Testis (tissue), 3 donors: ENCODE results near the gene CHST12. TPM values are rescaled to one million over a fixed set of nuclear protein-coding genes. Genes with fewer than 3 reads are reported as not detected.

Experiments used
- DNase-seq: peaks from one replicate; pipeline ENCODE4 v3.0.0-alpha.2; 2019
- H3K27ac ChIP-seq, 2 donors: fragments of 200-600 bp; sonication (generic); one replicate each; pipeline ENCODE4 v1.5.1; 2019
- H3K27me3 ChIP-seq: fragments of 200-600 bp; sonication (generic); one replicate; pipeline ENCODE4 v1.5.1; 2019
- H3K36me3 ChIP-seq: fragments of 200-600 bp; sonication (generic); one replicate; pipeline ENCODE4 v1.5.1; 2017; ENCODE audit warnings: low read depth; ENCODE audit errors: missing control alignments
- H3K4me1 ChIP-seq: fragments of 200-600 bp; sonication (generic); one replicate; pipeline ENCODE4 v1.5.1; 2019
- H3K4me3 ChIP-seq, 2 donors: fragments of 200-600 bp; sonication (generic); one replicate each; pipeline ENCODE4 v1.5.1; 2017 to 2019
- H3K9me3 ChIP-seq: fragments of 200-600 bp; sonication (generic); one replicate; pipeline ENCODE4 v1.5.1; 2017
- CTCF ChIP-seq, 3 experiments: fragments of 450-650 bp in 2 of 3; fragments of 200-600 bp in 1 of 3; sonication (generic) in 1 of 3; IDR thresholded peaks; one replicate each; pipeline ENCODE4 v1.5.1; 2016 to 2019; ENCODE audit warnings: antibody characterized with exemption in 3 of 3, mild to moderate bottlenecking in 2 of 3, moderate library complexity in 1 of 3
- POLR2A ChIP-seq: fragments of 450-650 bp; IDR thresholded peaks from one replicate; pipeline ENCODE4 v1.6.1; 2017; ENCODE audit warnings: antibody characterized with exemption, mild to moderate bottlenecking, moderate library complexity
- WGBS, 2 donors: methylation state at CpG; one replicate each; pipeline ENCODE4 v1.1.5; 2018; 5-methylcytosine and 5-hydroxymethylcytosine counted together
- intact Hi-C: fragments of 100-400 bp; cut with DNase I; formaldehyde crosslinking; loops from one replicate; pipeline ENCODE4 v1.15.1; 2023; ENCODE audit warnings: low total_unique reads
- polyA plus RNA-seq: library from polyadenylated mRNA; stranded (reverse); fragments of 350-450 nt; fragmentation: Illumina TruSeq; extraction: RNeasy Lipid Tissue Mini Kit (QIAGEN cat#74804); gene quantifications from one replicate; pipeline ENCODE4 v1.2.3, GENCODE V29; 2014; ENCODE audit warnings: low read depth, low replicate concordance; ENCODE audit not compliant: insufficient read depth
- total RNA-seq, 2 donors: library from RNA; depleted of rRNA; stranded (reverse); fragments of >200 nt; gene quantifications; one replicate each; pipeline ENCODE4 v1.2.3, GENCODE V29; 2016

CHST12 gene
- total and polyA plus RNA-seq, 3 donors from 2014 or later: 15.3 to 42.1 (median 42.0) TPM

DNA sequence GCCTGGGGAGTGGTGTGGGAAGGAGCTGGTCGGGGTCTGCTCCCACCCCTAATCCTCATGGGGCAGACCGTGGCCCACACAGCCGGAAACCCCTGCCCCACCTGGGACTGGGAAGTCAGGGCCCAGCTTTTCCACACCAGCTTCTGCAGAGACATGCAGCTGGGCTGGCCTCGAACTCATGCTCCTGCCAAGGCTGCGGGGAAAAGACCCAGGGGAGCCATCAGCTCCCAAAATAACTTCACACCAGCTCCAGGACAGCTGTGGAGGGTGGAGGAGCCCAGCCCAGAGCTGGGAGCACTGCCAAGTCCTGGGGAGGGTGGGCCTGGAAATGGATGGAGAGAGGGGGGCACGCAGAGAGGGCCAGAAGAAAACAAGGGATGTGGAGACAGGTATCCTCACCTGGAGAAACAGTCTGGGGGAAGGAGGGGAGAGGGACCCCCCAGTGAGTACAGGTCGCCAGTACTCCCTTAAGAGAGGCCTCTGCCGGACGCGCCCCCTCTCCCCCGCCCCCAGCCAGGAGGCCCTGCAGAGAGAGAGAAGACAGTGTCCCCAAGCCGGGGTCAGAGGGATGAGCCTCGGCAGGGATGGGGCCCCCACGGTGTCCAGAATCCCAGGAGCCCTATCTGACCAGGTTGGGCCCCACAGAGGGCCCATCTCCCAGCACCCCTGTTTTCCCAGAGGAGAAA lies 84.3 kb downstream of the CHST12 start:
- Histone ChIP-seq H3K4me3 (no peak overlapping the region), H3K9me3 (no peaks in the 10 kb centered on the region), H3K36me3 (no peaks in the 10 kb centered on the region), H3K27ac (peak overlapping the region; percentile 44 to 77), H3K4me1 (peaks cover 33% of the 10 kb centered on the region), H3K27me3 (no peaks in the 10 kb centered on the region)
- intact Hi-C loops: no loop called here
- DNase-seq: peak; percentile 70
- WGBS, 2 donors: 42 to 43% methylated on average over 5 to 14 of the region's 14 CpGs
- TF ChIP-seq POLR2A (no peak), CTCF (IDR thresholded peaks at IDR 0.05) (no peak)

DNA sequence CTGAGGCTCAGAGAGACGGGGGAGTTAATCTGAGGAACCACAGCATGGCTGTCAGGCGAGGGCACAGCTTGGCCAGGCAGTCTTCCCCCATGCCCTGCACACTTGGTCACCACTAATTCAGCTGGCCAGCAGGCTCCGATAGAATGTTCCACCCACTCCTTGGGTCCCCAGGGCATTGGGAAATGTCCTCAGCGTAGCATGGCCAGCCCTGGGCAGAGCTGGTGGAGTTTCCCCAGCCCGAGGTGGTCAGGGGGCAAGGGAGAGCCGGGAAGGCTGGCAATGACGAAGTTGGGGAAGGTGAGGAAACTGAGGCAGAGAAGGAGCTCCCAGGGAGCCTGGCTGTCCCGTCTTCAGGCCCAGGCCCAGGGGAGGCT lies 84.8 kb downstream of the CHST12 start:
- DNase-seq: no peak
- Histone ChIP-seq H3K4me1 (peaks cover 37% of the 10 kb centered on the region), H3K4me3 (no peak overlapping the region), H3K9me3 (no peaks in the 10 kb centered on the region), H3K27ac (peak overlapping the region; percentile 44 to 77), H3K36me3 (no peaks in the 10 kb centered on the region), H3K27me3 (no peaks in the 10 kb centered on the region)
- intact Hi-C loops: no loop called here
- TF ChIP-seq POLR2A (no peak), CTCF (IDR thresholded peaks at IDR 0.05) (no peak)
- WGBS, 2 donors: 50 to 68% methylated on average over 7 to 8 of the region's 8 CpGs

DNA sequence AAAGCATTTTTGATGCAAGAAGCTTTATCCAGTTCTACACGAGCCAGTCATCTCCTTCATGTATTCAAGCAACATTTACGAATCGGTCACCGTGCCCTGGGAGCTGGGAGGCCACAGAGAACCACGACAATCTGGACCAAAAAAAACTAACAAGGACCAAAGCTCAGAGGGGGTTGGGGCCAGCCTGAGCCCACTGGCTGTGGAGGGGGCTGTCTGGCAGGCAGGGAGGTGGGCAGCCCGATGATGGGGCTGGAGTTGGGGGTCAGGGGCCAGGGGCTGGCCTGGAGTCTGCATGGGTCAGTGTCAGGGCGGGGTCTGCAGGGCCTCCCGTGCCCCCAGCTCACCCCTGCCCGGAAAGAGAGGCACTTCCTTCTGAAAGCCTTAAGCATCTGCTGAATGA lies 85.3 kb downstream of the CHST12 start:
- Histone ChIP-seq H3K4me3 (no peak overlapping the region), H3K4me1 (peaks cover 41% of the 10 kb centered on the region), H3K9me3 (no peaks in the 10 kb centered on the region), H3K27me3 (no peaks in the 10 kb centered on the region), H3K36me3 (no peaks in the 10 kb centered on the region), H3K27ac (peak overlapping the region; percentile 44 to 77)
- WGBS, 2 donors: 42 to 43% methylated on average over 9 of the region's 9 CpGs
- TF ChIP-seq POLR2A (no peak), CTCF (IDR thresholded peaks at IDR 0.05) (no peak)
- no peak for DNase-seq
- intact Hi-C loops: no loop called here

- H3K36me3 ChIP-seq: no peaks in the 10 kb centered on the region
- 69 to 70% methylated on average over 8 to 13 of the region's 13 CpGs for WGBS, 2 donors
- no peak for TF ChIP-seq CTCF (IDR thresholded peaks at IDR 0.05)
- TF ChIP-seq POLR2A: no peak
- H3K9me3 ChIP-seq: no peaks in the 10 kb centered on the region
- H3K27ac ChIP-seq: peak overlapping the region; percentile 2 to 77
- intact Hi-C loops: no loop called here
- DNase-seq: no peak
- no peak overlapping the region for H3K4me3 ChIP-seq
- H3K27me3 ChIP-seq: no peaks in the 10 kb centered on the region
- H3K4me1 ChIP-seq: peaks cover 42% of the 10 kb centered on the region
These were observed 86.8 kb downstream of the CHST12 start for GRCh38 chr7:2490181-2490651.

GRCh38 chr7:2492038-2492437 lies 88.6 kb downstream of the CHST12 start:
- Histone ChIP-seq H3K36me3 (no peaks in the 10 kb centered on the region), H3K27me3 (no peaks in the 10 kb centered on the region), H3K9me3 (no peaks in the 10 kb centered on the region), H3K4me3 (no peak overlapping the region), H3K4me1 (peaks cover 41% of the 10 kb centered on the region), H3K27ac (no peak overlapping the region)
- no peak for DNase-seq
- intact Hi-C loops: no loop called here
- TF ChIP-seq CTCF (IDR thresholded peaks at IDR 0.05) (no peak), POLR2A (no peak)
- 95 to 100% methylated on average over 2 of the region's 2 CpGs for WGBS, 2 donors
